Glutamatergic neuron (in vitro differentiated cells): ENCODE data around the gene RANBP17. TPM values are rescaled to one million over a fixed set of nuclear protein-coding genes. Genes with fewer than 3 reads are reported as not detected.
"Not testable (repeated sequence)": the region's sequence is repeated elsewhere in the genome, so short reads cannot be mapped to it uniquely, and the experiment has no call there.

ENCODE experiments used
- DNase-seq: peaks from one replicate; pipeline ENCODE4 v3.0.0; 2022
- H3K27ac Mint-ChIP-seq: one replicate; pipeline ENCODE4 v1.8.0; 2020; ENCODE audit warnings: mild to moderate bottlenecking, mixed read lengths, inconsistent platforms; ENCODE audit not compliant: unreplicated experiment
- H3K27me3 Mint-ChIP-seq: one replicate; pipeline ENCODE4 v1.8.0; 2020; ENCODE audit warnings: mild to moderate bottlenecking, moderate library complexity, mixed read lengths, inconsistent platforms; ENCODE audit not compliant: unreplicated experiment
- H3K36me3 Mint-ChIP-seq: one replicate; pipeline ENCODE4 v1.8.0; 2020; ENCODE audit warnings: mild to moderate bottlenecking, mixed read lengths, inconsistent platforms; ENCODE audit not compliant: unreplicated experiment
- H3K4me1 Mint-ChIP-seq: one replicate; pipeline ENCODE4 v1.8.0; 2020; ENCODE audit warnings: mild to moderate bottlenecking, low read depth, mixed read lengths, inconsistent platforms; ENCODE audit not compliant: unreplicated experiment
- H3K4me3 Mint-ChIP-seq: one replicate; pipeline ENCODE4 v1.8.0; 2020; ENCODE audit warnings: mild to moderate bottlenecking, mixed read lengths, inconsistent platforms; ENCODE audit not compliant: unreplicated experiment
- H3K9me3 Mint-ChIP-seq: one replicate; pipeline ENCODE4 v1.8.0; 2020; ENCODE audit warnings: mild to moderate bottlenecking, moderate library complexity, mixed read lengths, inconsistent platforms; ENCODE audit not compliant: unreplicated experiment
- CTCF ChIP-seq: fragments of 200-600 bp; sonication (generic); IDR thresholded peaks from one replicate; pipeline ENCODE4 v1.5.0; 2021; ENCODE audit not compliant: partially characterized antibody, unreplicated experiment
- total RNA-seq: library from RNA; stranded (reverse); fragmentation: NEBNext Ultra II Directional; extraction: Animal tissue kit (Norgen Biotek cat#: 25700); gene quantifications from one replicate; pipeline ENCODE4 v1.2.1, GENCODE V29; 2021; ENCODE audit not compliant: unreplicated experiment

RANBP17 gene
- total RNA-seq, 1 donor from 2014 or later: 25.7 TPM

- H3K27ac Mint-ChIP-seq: peak overlapping the region; percentile 7
- H3K36me3 Mint-ChIP-seq: peaks cover 24% of the 10 kb centered on the region
- peaks cover 6% of the 10 kb centered on the region for H3K27me3 Mint-ChIP-seq
- DNase-seq: no peak
- peak overlapping the region; percentile 77 for H3K4me3 Mint-ChIP-seq
- TF ChIP-seq CTCF: no peak
- peaks cover 13% of the 10 kb centered on the region for H3K9me3 Mint-ChIP-seq
- peaks cover 3% of the 10 kb centered on the region for H3K4me1 Mint-ChIP-seq
These were observed 226 bp upstream of the RANBP17 start for GRCh38 chr5:170861667-170861916.

GRCh38 chr5:170863646-170864045 lies 1.8 kb downstream of the RANBP17 start:
- Mint-ChIP-seq H3K4me3 (no peak overlapping the region), H3K9me3 (peaks cover 13% of the 10 kb centered on the region), H3K4me1 (peaks cover 3% of the 10 kb centered on the region), H3K36me3 (peaks cover 23% of the 10 kb centered on the region), H3K27ac (no peak overlapping the region), H3K27me3 (peaks cover 6% of the 10 kb centered on the region)
- TF ChIP-seq CTCF: no peak
- no peak for DNase-seq

- Mint-ChIP-seq H3K9me3 (peaks cover 6% of the 10 kb centered on the region), H3K4me1 (peaks cover 3% of the 10 kb centered on the region), H3K36me3 (peaks cover 10% of the 10 kb centered on the region), H3K27me3 (peaks cover 4% of the 10 kb centered on the region), H3K4me3 (no peak overlapping the region), H3K27ac (no peak overlapping the region)
- no peak for DNase-seq
- no peak for TF ChIP-seq CTCF
These were observed 3.8 kb downstream of the RANBP17 start for GRCh38 chr5:170865622-170866021.

- Mint-ChIP-seq H3K27ac (no peak overlapping the region), H3K36me3 (peaks cover 13% of the 10 kb centered on the region), H3K9me3 (peaks cover 4% of the 10 kb centered on the region), H3K27me3 (no peaks in the 10 kb centered on the region), H3K4me1 (peaks cover 3% of the 10 kb centered on the region), H3K4me3 (no peak overlapping the region)
- no peak for DNase-seq
- no peak for TF ChIP-seq CTCF
These were observed 6.0 kb downstream of the RANBP17 start for GRCh38 chr5:170867825-170868224.

GRCh38 chr5:170870390-170870789 lies 8.6 kb downstream of the RANBP17 start:
- H3K27me3 Mint-ChIP-seq, H3K9me3 Mint-ChIP-seq, H3K4me3 Mint-ChIP-seq, DNase-seq, H3K27ac Mint-ChIP-seq, H3K4me1 Mint-ChIP-seq: not testable (repeated sequence)
- peaks cover 22% of the 10 kb centered on the region for H3K36me3 Mint-ChIP-seq

- Mint-ChIP-seq H3K9me3 (peaks cover 8% of the 10 kb centered on the region), H3K36me3 (peaks cover 29% of the 10 kb centered on the region), H3K27ac (no peak overlapping the region), H3K27me3 (no peaks in the 10 kb centered on the region), H3K4me3 (no peak overlapping the region), H3K4me1 (no peaks in the 10 kb centered on the region)
- no peak for DNase-seq
- TF ChIP-seq CTCF: no peak
These were observed 12.2 kb downstream of the RANBP17 start for GRCh38 chr5:170874017-170874416.
